Thoracic aorta (tissue), 2 donors: ENCODE data around the gene LSM14A. TPM values are rescaled to one million over a fixed set of nuclear protein-coding genes. Genes with fewer than 3 reads are reported as not detected.
"Not testable (repeated sequence)": the region's sequence is repeated elsewhere in the genome, so short reads cannot be mapped to it uniquely, and the experiment has no call there.

Experiments used
- ATAC-seq: fragments of 150-250 bp; one replicate; pipeline ENCODE4 v1.8.0; 2017; ENCODE audit warnings: low read depth; ENCODE audit not compliant: insufficient number of reproducible peaks, low FRiP score
- DNase-seq: peaks from one replicate; pipeline ENCODE4 v3.0.0-alpha.2; 2020; ENCODE audit warnings: low spot score
- H3K27ac ChIP-seq, 2 donors: fragments of 200-600 bp; sonication (generic); 1 replicate in 1 of 2; 2 replicates in 1 of 2; pipeline ENCODE4 v1.5.1; 2016; ENCODE audit warnings: mild to moderate bottlenecking in 2 of 2, moderate library complexity in 2 of 2
- H3K27me3 ChIP-seq: fragments of 200-600 bp; sonication (generic); replicated peaks from 2 replicates; pipeline ENCODE4 v1.6.0; 2016; ENCODE audit warnings: mild to moderate bottlenecking; ENCODE audit not compliant: insufficient read depth
- H3K36me3 ChIP-seq: fragments of 200-600 bp; sonication (generic); one replicate; pipeline ENCODE4 v1.5.1; 2016
- H3K4me1 ChIP-seq, 2 donors: fragments of 200-600 bp; sonication (generic); 1 replicate in 1 of 2; 2 replicates in 1 of 2; pipeline versions ENCODE4 v1.5.1 to v1.6.0; 2016; ENCODE audit warnings: low read depth in 2 of 2, mild to moderate bottlenecking in 1 of 2; ENCODE audit not compliant: control insufficient read depth in 1 of 2
- H3K4me3 ChIP-seq: fragments of 200-600 bp; sonication (generic); 2 replicates; pipeline ENCODE4 v1.5.1; 2016; ENCODE audit warnings: mild to moderate bottlenecking
- H3K9me3 ChIP-seq: fragments of 200-600 bp; sonication (generic); 2 replicates; pipeline ENCODE4 v1.5.1; 2016
- total RNA-seq, 2 donors: library from RNA; depleted of rRNA; stranded (reverse); fragments of >200 nt; gene quantifications; one replicate each; pipeline versions ENCODE4 v1.1.0 to v1.2.3, GENCODE V29; 2016
- TF ChIP-seq, protein P1 (sequence below): fragments of 200-600 bp; sonication (generic); IDR thresholded peaks from one replicate; pipeline ENCODE4 v1.5.1; 2019; ENCODE audit warnings: antibody characterized with exemption

Gene LSM14A
- total RNA-seq, 2 donors from 2014 or later = 79.1 to 133 TPM

DNA sequence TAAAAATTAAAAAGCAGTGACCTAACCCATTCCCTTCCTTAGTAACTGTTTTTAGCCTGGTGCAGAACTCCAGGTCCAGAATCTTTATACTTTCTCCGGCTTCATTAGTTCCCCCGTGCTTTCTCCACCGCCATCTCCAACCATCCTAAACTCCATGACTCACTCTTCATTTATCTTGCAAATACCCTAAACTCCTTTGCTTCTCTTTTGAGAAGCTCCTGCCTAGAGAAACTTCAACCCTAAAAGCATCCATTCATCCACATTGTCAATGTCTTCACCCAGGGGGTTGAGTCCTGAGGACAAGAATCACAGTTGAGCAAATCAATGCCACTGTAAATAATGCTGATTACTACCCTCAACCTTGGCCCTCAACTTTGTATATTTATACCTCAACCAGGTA, 65.0 kb downstream of the LSM14A start:
- Histone ChIP-seq H3K9me3 (no peaks in the 10 kb centered on the region), H3K27ac (no peak overlapping the region), H3K4me3 (no peak overlapping the region), H3K4me1 (peaks cover 11 to 20% of the 10 kb centered on the region in 2 donors), H3K27me3 (no peaks in the 10 kb centered on the region), H3K36me3 (no peaks in the 10 kb centered on the region)
- DNase-seq (no peak), ATAC-seq (no peak)
- TF ChIP-seq, protein P1, sequence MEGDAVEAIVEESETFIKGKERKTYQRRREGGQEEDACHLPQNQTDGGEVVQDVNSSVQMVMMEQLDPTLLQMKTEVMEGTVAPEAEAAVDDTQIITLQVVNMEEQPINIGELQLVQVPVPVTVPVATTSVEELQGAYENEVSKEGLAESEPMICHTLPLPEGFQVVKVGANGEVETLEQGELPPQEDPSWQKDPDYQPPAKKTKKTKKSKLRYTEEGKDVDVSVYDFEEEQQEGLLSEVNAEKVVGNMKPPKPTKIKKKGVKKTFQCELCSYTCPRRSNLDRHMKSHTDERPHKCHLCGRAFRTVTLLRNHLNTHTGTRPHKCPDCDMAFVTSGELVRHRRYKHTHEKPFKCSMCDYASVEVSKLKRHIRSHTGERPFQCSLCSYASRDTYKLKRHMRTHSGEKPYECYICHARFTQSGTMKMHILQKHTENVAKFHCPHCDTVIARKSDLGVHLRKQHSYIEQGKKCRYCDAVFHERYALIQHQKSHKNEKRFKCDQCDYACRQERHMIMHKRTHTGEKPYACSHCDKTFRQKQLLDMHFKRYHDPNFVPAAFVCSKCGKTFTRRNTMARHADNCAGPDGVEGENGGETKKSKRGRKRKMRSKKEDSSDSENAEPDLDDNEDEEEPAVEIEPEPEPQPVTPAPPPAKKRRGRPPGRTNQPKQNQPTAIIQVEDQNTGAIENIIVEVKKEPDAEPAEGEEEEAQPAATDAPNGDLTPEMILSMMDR = no peak

DNA sequence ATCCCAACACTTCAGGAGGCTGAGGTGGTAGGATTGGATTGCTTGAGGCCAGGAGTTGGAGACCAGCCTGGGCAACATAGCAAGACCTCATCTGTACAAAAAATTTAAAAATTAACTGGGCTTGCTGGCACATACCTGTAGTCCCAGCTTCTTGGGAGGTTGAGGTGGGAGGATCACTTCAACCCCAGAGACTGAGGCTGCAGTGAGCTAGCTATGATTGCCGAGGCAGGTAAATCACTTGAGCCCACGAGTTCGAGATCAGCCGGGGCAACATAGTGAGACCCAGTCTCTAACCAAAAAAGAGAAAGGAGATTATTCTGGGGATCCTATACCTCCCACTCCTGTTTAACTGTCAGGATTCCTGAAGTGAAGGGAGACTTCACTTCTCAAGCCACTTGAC, 65.6 kb downstream of the LSM14A start:
- Histone ChIP-seq H3K9me3 (no peaks in the 10 kb centered on the region), H3K4me1 (peaks cover 8 to 16% of the 10 kb centered on the region in 2 donors), H3K36me3 (no peaks in the 10 kb centered on the region), H3K27ac (no peak overlapping the region), H3K27me3 (no peaks in the 10 kb centered on the region), H3K4me3 (no peak overlapping the region)
- TF ChIP-seq, protein P1 = no peak
- ATAC-seq = no peak
- DNase-seq = no peak

DNA sequence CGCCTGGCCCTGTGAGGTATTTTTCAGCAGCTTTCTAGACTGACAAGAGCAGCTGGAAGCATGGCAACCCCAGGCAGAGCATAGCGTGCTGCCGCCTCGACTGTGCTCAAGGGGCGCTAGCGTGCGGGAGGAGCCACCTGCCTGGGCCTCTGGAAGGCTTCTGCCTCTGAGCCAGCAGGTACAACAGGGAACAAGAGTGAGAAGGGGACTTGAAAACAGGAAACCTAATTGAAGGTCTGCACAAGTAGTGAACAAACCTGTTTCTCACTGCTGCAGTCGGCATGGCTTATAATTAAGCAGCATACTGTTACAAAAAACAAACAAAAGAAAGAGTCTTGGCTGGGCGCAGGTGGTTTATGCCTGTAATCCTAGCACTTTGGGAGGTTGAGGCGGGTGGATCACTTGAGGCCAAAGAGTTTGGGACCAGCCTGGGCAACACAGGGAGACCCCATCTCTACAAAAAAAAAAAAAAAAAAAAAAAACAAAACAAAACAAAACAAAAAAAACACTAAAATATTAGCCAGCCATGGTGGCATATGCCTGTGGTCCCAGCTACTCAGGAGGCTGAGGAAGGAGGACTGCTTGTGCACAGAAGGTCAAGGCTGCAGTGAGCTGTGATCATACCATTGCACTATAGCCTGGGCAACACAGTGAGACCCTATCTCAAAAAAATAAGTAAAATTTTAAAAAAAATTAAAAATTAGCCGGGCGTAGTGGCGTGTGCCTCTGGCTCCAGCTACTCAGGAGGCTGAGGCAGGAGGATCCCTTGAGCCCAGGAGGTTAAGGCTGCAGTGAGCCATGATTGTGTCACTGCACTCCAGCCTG, 69.4 kb downstream of the LSM14A start:
- TF ChIP-seq, protein P1 = no peak
- peaks cover 0 to 5% of the 10 kb centered on the region in 2 donors for H3K4me1 ChIP-seq
- no peak overlapping the region for H3K27ac ChIP-seq
- no peak for ATAC-seq
- H3K27me3 ChIP-seq = no peaks in the 10 kb centered on the region
- DNase-seq = no peak
- H3K4me3 ChIP-seq = no peak overlapping the region
- H3K36me3 ChIP-seq = no peaks in the 10 kb centered on the region
- no peaks in the 10 kb centered on the region for H3K9me3 ChIP-seq

DNA sequence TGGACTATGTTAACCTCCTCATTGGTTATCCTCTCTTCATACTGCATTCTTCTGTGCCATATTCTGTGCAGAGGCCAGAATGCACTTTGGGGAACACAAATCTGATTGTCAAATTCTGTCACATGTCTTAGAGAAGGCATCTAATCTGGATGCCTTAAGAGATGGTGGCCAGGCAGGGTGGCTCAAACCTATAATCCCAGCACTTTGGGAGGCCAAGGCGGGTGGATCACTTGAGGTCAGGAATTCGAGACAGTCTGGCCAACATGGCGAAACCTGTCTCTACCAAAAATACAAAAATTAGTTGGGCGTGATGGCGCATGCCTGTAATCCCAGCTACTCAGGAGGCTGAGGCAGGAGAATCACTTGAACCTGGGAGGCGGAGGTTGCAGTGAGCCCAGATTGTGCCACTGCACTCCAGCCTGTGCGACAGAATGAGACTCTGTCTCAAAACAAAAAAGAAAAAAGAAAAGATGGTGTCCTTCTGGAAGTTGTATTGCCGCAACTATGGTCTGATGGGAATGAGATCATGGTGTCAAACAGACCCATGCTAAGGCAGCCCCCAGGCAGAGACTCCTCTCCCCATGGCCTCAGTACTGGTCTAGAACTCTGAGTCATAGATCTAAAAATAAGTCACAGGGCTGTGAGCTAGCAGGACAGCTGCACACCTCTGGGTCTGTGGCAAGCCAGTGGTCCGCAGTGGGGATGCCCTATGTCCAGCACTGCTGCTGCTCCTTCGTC, 71.0 kb downstream of the LSM14A start:
- H3K9me3 ChIP-seq, H3K4me3 ChIP-seq, H3K4me1 ChIP-seq, H3K27ac ChIP-seq, H3K27me3 ChIP-seq, H3K36me3 ChIP-seq, DNase-seq, ATAC-seq: not testable (repeated sequence)

DNA sequence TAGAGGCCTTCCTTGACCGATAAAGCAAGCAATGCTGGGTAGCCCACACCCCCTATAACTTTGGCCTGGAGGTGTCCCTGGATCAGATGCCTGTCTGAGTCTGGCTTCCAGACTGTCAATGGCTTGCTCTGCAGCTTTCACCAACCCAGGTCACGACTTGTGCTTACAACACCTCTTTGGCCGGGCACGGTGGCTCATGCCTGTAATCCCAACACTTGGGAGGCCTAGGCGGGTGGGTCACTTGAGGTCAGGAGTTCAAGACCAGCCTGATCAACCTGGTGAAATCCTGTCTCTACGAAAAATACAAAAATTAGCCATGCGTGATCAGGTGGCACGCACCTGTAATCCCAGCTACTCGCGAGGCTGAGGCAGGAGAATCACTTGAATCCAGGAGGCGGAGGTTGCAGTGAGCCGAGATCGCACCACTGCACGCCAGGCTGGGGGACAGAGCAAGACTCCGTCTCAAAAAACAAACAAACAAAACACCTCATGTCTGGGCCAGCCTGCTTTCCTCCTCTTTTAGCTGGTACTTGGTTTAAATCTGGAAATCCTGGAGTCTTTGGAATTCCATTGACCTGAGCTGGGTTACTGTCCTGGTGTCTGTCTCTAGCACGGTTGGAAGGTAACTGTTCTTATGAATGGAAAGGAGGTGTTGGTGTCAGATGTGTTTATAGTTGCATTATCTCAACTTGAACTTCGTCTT, 71.7 kb downstream of the LSM14A start:
- Histone ChIP-seq H3K27ac (no peak overlapping the region), H3K4me3 (no peak overlapping the region), H3K36me3 (no peaks in the 10 kb centered on the region), H3K9me3 (no peaks in the 10 kb centered on the region), H3K27me3 (no peaks in the 10 kb centered on the region), H3K4me1 (peaks cover 0 to 5% of the 10 kb centered on the region in 2 donors)
- DNase-seq = no peak
- TF ChIP-seq, protein P1 = no peak
- ATAC-seq = no peak
